HPDE6-E6E7 (cell line): ENCODE measurements around the gene GSTM5.
"Not testable (repeated sequence)": the region's sequence is repeated elsewhere in the genome, so short reads cannot be mapped to it uniquely, and the experiment has no call there.

ENCODE experiments used
- DNase-seq: peaks from one replicate; pipeline ENCODE4 v3.0.0; 2011; ENCODE audit warnings: missing footprints; ENCODE audit errors: extremely low spot score

GSTM5 gene

DNA sequence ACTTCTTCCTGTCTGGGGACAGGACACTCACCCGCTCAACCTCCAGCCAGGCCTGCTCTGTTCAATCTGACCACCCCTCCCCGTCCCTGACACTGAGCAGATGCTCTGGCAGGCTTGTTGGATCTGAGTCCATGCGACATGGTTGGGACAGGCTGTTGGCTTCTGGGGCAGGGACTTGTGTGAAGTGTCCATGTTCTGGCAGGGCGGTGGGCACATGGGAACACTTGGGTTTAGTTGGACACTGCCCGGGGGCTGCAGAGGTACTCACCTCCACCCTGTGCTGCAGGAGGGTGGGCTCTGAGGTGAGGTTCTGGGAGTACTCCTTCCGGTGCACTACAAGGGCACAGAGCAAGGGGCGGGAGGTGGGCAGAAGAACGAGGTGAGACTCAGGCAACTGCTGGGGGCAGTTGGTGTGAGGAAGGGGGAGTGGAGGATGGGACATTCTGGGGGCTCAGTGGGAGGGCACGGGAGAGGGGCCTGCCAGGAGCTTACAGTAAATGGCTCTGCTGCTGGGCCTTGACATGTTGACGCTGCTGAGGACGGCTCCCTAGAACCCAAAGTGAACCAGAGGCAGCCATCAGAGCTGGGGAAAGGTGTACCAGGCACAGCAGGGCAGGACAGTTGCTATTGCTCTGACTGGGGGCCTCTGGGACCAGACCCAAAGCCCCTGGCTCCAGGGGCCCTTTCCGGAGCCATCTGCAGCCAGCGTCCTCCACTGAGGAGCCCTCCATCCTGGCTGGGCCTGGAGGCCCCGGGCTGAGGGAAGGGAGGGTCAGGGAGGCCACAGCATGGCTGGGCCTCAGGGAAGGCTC, 49.4 kb downstream of the GSTM5 start:
- no peak for DNase-seq

DNA sequence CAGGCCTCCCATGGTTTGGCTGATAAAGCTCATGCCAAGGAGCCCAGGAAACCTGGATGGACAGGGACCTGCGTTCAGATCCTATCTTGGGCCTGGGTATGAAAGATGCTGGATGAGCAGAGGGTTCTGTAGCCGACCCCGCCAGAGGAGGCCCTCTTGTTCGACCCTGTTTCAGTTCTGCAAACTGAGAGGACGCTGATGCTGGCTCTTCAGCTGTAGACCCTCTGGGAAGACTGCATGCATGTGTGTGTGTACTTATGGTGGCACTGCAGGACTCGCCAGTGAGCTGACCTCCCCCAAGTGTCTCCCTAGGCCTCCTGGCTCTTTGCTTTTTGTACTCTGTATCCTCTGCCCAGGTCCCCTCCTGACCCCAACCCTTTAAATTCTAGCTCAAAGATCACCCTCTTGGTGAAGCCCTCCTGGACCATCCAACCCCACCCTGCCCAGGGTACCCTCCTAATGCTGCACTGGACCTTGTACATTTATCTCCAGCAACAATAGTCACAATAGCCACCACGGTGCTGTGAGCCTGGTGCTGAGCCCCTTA, 50.1 kb downstream of the GSTM5 start:
- DNase-seq = no peak

DNA sequence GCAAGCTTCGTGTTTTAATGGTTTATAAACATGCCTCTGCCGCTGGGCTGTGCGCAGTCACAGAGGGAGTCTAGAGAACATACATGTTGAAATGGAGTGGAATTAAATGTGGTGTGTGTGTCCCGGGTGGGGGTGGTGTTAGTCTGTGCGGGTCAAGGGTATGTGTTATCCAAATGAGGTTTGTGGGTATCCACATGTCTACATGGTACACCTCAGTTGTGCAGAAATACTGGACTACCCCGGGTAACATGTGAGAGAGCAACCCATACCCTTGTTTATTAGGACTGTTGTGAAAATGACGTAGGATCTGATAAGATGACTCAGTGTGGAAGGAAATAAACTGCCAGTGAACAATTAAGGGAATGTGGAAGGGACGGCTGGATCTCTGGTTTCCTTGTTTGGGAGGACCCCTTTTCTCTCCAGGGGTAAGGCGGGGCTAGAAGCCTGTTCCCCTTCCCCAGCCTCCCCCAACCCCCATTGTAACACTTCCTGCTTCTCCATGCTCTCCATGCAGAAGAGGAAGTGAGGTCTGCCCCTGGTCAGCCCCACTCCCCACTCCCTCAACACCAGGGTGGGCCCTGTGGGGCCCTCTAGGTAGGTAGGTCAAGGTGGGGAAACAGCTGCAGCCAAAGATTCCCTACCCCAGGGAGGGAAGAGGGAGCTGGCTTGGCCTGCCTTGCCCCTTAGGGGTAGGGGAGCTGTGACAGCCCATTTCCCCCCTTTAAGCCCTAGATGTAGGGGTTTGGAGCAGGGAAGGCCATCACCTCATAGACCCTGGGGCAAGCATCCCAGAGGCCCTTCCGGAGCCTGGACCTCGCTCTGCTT, 51.0 kb downstream of the GSTM5 start:
- DNase-seq = peak; percentile 35

GRCh38 chr1:109763646-109764415, 51.8 kb downstream of the GSTM5 start, which contains the start of gene EPS8L3:
Gene EPS8L3 (minus strand): TSS chr1:109763923. CDS start chr1:109761749, 2,174 bp downstream.
- DNase-seq = no peak

GRCh38 chr1:109764561-109765482, 52.8 kb downstream of the GSTM5 start:
- DNase-seq = no peak

- DNase-seq = no peak
These were observed 53.4 kb downstream of the GSTM5 start for GRCh38 chr1:109765483-109765815.

GRCh38 chr1:109765896-109766615, 54.0 kb downstream of the GSTM5 start:
- no peak for DNase-seq

DNA sequence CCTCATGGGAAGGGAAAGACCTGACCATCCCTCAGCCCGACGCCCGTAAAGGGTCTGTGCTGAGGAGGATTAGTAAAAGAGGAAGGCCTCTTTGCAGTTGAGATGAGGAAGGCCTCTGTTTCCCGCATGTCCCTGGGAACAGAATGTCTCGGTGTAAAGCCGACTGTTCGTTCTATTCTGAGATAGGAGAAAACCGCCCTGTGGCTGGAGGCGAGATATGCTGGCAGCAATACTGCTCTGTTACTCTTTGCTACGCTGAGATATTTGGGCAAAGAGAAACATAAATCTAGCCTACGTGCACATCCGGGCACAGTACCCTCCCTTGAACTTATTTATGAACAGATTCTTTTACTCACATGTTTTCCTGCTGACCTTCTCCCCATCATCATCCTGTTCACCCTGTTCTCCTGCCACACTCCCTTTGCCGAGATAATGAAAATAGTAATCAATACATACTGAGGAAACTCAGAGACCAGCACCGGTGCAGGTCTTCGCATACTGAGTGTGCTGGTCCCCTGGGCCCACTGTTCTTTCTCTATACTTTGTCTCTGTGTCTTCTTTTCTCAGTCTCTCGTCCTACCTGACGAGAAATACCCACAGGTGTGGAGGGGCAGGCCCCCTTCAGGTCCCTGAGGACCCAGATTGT, 55.1 kb downstream of the GSTM5 start:
- DNase-seq = not testable (repeated sequence)
